GM12864 (cell line): ENCODE measurements around the gene SIX6.
A peak's percentile ranks its signal among the peaks of the same experiment; 100 is the strongest.

ENCODE experiments used
- DNase-seq: peaks from one replicate; pipeline ENCODE4 v3.0.0-alpha.2; 2011; ENCODE audit warnings: low read depth
- H3K4me3 ChIP-seq: 2 replicates; pipeline ENCODE4 v1.5.1; 2011; ENCODE audit warnings: mild to moderate bottlenecking, low read depth, low read length, control low read depth
- TF ChIP-seq, protein P1 (sequence below): IDR thresholded peaks from 2 replicates; pipeline ENCODE4 v1.5.1; 2011; ENCODE audit warnings: low read depth, mild to moderate bottlenecking, moderate library complexity, low read length, control low read depth, inconsistent platforms; ENCODE audit errors: missing control alignments

SIX6 gene

DNA sequence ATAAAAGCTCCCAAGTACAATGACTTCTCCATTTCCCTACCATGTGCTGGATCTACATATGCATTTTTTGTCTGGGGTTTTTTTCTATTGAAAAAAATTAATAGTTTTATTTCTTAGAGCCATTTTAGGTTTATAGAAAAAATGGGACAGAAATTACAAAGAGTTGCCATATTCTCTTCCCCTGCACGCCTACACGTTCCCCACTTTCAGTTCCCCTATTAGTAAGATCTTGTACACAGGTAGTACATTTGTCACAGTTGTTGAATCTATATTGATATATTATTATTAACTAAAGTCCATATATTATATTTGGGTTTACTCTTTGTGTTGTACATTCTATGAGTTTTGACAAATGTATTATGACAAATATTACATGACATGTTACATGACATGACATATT, 35.7 kb downstream of the SIX6 start:
- TF ChIP-seq, protein P1, sequence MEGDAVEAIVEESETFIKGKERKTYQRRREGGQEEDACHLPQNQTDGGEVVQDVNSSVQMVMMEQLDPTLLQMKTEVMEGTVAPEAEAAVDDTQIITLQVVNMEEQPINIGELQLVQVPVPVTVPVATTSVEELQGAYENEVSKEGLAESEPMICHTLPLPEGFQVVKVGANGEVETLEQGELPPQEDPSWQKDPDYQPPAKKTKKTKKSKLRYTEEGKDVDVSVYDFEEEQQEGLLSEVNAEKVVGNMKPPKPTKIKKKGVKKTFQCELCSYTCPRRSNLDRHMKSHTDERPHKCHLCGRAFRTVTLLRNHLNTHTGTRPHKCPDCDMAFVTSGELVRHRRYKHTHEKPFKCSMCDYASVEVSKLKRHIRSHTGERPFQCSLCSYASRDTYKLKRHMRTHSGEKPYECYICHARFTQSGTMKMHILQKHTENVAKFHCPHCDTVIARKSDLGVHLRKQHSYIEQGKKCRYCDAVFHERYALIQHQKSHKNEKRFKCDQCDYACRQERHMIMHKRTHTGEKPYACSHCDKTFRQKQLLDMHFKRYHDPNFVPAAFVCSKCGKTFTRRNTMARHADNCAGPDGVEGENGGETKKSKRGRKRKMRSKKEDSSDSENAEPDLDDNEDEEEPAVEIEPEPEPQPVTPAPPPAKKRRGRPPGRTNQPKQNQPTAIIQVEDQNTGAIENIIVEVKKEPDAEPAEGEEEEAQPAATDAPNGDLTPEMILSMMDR: no peak
- no peak overlapping the region for H3K4me3 ChIP-seq
- no peak for DNase-seq

DNA sequence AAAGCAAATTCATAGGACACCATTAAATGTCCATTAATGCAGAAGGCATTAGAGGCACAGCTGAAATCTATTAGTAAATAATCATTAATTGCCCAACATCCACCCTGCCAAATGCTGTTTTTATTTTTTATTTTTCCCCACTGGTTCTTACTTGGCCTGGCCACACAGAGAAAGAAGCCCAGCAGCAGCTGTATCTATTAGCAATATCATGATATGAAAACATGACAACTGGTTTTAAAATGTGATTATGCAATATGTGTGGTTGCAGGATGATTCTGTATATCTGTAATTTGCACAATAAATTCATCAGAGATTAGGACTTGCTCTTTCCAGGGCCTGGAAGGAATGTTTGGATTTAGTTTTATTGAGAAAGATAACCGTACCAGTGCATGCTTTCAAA, 44.9 kb downstream of the SIX6 start:
- TF ChIP-seq, protein P1: no peak
- H3K4me3 ChIP-seq: no peak overlapping the region
- DNase-seq: no peak

DNA sequence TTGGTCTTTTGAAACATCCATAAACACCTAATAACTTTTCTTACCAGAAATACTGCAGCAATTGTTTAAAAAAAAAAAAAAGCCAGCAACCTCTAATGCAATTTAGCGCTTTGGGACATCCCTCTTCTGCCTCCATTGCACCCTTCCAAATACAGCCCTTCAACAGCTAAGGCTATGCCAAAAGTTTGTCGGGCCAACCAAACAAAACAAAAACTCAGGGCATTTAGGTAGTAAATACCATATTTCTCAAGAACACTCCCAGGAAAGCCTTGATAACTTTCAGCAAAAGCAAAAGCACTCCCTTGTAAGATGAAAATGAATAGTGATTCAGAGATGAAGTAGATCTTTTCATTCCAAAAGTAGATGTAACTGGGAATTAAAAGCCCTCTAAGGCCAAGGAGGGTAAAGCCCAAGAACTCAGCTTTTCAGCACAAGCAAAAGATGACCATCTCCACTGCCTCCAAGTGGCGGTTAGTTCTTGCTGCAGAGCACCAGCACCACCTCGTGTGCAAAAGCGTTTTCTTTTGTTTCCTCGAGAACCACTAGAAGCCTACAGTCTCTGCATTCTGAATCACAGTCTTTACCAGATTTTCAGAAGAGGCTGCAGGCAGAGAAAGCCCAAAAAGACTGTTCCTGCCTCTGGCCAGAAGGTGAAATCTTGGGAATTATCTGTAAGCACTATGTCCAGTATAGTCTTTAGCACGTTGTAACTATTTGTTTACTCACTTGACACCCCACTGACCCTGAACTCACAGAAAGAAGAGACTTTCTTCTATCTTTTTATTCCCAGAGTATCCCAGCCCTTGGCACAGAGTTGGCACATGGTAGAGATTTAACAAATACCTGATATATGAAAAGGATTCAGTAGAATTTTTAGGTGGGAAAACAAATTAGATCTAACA, 53.1 kb downstream of the SIX6 start:
- no peak overlapping the region for H3K4me3 ChIP-seq
- DNase-seq: peak; percentile 19
- TF ChIP-seq, protein P1: peak; percentile 84
